Measurements from ENCODE around the gene GAD1.

Gene GAD1

GRCh38 chr2:170823088-170823897 is 6.6 kb downstream of the GAD1 start:
- TF ChIP-seq CTCF (conservative IDR thresholded peaks at IDR 0.05) = no peak
- TF ChIP-seq ZFX (IDR thresholded peaks at IDR 0.05) = no peak
- no peak overlapping the region for H3K27ac ChIP-seq

- no peak for TF ChIP-seq ZFX (IDR thresholded peaks at IDR 0.05)
- TF ChIP-seq CTCF (conservative IDR thresholded peaks at IDR 0.05) = no peak
Measured at GRCh38 chr2:170823898-170824215, 7.2 kb downstream of the GAD1 start.

GRCh38 chr2:170824526-170825015 is 7.9 kb downstream of the GAD1 start:
- TF ChIP-seq ZFX (IDR thresholded peaks at IDR 0.05) (no peak), CTCF (conservative IDR thresholded peaks at IDR 0.05) (no peak)
- H3K27ac ChIP-seq = no peak overlapping the region

More at GRCh38 chr2:170823898-170824215, 7.2 kb downstream of the GAD1 start:
- H3K27ac ChIP-seq = no peak overlapping the region

- H3K27ac ChIP-seq = no peak overlapping the region
- TF ChIP-seq CTCF (conservative IDR thresholded peaks at IDR 0.05) = no peak
- no peak for TF ChIP-seq ZFX (IDR thresholded peaks at IDR 0.05)
Measured at GRCh38 chr2:170827841-170828532, 11.3 kb downstream of the GAD1 start.

GRCh38 chr2:170828533-170828916 is 11.8 kb downstream of the GAD1 start:
- TF ChIP-seq CTCF (conservative IDR thresholded peaks at IDR 0.05) = no peak
- TF ChIP-seq ZFX (IDR thresholded peaks at IDR 0.05) = no peak
- no peak overlapping the region for H3K27ac ChIP-seq

GRCh38 chr2:170829036-170829435 is 12.3 kb downstream of the GAD1 start:
- no peak overlapping the region for H3K27ac ChIP-seq

More at GRCh38 chr2:170829036-170829435, 12.3 kb downstream of the GAD1 start:
- TF ChIP-seq CTCF (conservative IDR thresholded peaks at IDR 0.05) (no peak), ZFX (IDR thresholded peaks at IDR 0.05) (no peak)

Data from C4-2B (cell line).